ENCODE measurements around the gene AGAP5. TPM values are rescaled to one million over a fixed set of nuclear protein-coding genes. Genes with fewer than 3 reads are reported as not detected.
A peak's percentile ranks its signal among the peaks of the same experiment; 100 is the strongest.
"Not testable (repeated sequence)": the region's sequence is repeated elsewhere in the genome, so short reads cannot be mapped to it uniquely, and the experiment has no call there.

The AGAP5 gene
- 3.1 TPM for polyA plus RNA-seq (2013, experiment 1 of 2)
- 3.4 TPM for polyA plus RNA-seq (2013, experiment 2 of 2)

DNA sequence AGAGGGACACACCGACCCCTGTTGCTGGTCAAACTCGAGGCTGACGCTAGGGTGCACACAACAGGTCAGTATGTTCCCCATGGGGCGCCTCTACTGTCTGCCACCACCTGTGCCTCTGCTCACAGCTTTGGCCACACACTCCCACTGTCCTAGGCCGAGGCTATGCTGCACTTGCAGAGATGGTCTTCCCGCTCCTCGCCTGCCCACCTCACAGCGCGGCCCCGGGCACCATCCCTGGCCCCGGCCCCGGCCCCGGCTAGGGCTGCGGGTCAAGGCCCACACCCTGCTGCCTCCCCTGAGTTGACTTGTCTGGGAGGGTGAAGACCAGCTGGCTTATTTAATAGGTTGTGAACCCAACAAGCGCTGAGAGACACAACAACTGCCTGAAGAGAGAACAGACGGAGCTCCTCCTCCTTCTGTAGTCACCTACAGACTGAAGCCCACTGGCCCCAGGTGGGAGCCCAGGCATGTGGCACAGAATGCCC lies at the start of gene AGAP5:
AGAP5 (minus strand) TSS at position 435 of the 485 bp plus-strand sequence; CDS start at position 81, 354 bp downstream.
- no CpG with 5 or more reads among the region's 16 CpGs for WGBS, 2 donors (ENCODE audit: extremely low coverage in 2 of 2, insufficient read length in 2 of 2, insufficient replicate concordance in 1 of 2)
- H2BK15ac ChIP-seq (ENCODE audit: low read length); H3K4me1 ChIP-seq (ENCODE audit: control insufficient read depth in 2 of 2, insufficient read depth in 1 of 2, low read depth in 1 of 2, low read length in 2 of 2): not testable (repeated sequence)

DNA sequence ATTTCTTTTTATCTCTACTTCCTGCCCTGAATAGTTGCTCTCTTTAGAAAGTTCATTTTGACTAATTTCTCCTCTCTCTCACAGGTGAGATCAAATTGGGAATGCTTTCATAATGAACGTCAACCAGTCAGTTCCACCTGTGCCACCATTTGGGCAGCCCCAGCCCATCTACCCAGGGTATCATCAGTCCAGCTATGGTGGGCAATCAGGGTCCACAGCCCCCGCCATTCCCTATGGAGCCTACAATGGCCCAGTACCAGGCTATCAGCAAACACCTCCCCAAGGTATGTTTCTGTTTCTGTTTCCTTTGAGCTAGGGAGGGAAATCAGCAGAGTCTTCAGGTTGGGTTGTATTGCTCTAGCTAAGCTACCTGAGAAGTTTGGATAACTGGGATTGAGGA lies 48.8 kb upstream of the AGAP5 start:
- peaks cover 0 to 3% of the 10 kb centered on the region in 2 donors for H3K9me3 ChIP-seq (replicated peaks in 1 of 2; ENCODE audit: control insufficient read depth in 2 of 2, insufficient read depth in 1 of 2, low read depth in 1 of 2, low read length in 2 of 2)
- WGBS, 2 donors (ENCODE audit: extremely low coverage in 2 of 2, insufficient read length in 2 of 2, insufficient replicate concordance in 1 of 2), result no CpG with 5 or more reads among the region's 2 CpGs
- peaks cover 5 to 10% of the 10 kb centered on the region in 2 donors for H3K4me1 ChIP-seq (ENCODE audit: control insufficient read depth in 2 of 2, insufficient read depth in 1 of 2, low read depth in 1 of 2, low read length in 2 of 2)
- peaks cover 16 to 67% of the 10 kb centered on the region in 2 donors for H3K36me3 ChIP-seq (replicated peaks in 1 of 2; ENCODE audit: control insufficient read depth in 2 of 2, insufficient read depth in 2 of 2, low read length in 2 of 2)
- no peak overlapping the region for H4K8ac ChIP-seq (ENCODE audit: low read depth, low read length)
- no peak overlapping the region for H3K4ac ChIP-seq (ENCODE audit: low read length)
- H2BK120ac ChIP-seq (ENCODE audit: low read depth, low read length), result no peak overlapping the region
- H3K14ac ChIP-seq (ENCODE audit: low read length), result no peak overlapping the region
- H2BK5ac ChIP-seq (ENCODE audit: low read length), result no peak overlapping the region
- H3K79me1 ChIP-seq (ENCODE audit: low read depth, low read length), result peaks cover 3% of the 10 kb centered on the region
- H3K27me3 ChIP-seq (ENCODE audit: control insufficient read depth in 3 of 3, insufficient read depth in 3 of 3, low read depth in 1 of 3, low read length in 3 of 3), result no peaks in the 10 kb centered on the region
- H4K91ac ChIP-seq (ENCODE audit: low read depth, low read length, poor library complexity), result no peak overlapping the region
- no peak overlapping the region for H3K4me2 ChIP-seq (ENCODE audit: insufficient read depth, low read length, poor library complexity, severe bottlenecking)
- no peak for DNase-seq (ENCODE audit: low spot score)
- no peak overlapping the region for H3K23ac ChIP-seq (ENCODE audit: low read depth, low read length, poor library complexity)
- H2AK5ac ChIP-seq (ENCODE audit: low read depth, low read length), result no peak overlapping the region
- H2BK12ac ChIP-seq (ENCODE audit: low read length), result no peak overlapping the region
- no peak overlapping the region for H3K4me3 ChIP-seq (ENCODE audit: low read length in 2 of 2)
- no peak overlapping the region for H3K9ac ChIP-seq (ENCODE audit: low read depth, low read length, poor library complexity)
- H3K27ac ChIP-seq (replicated peaks; ENCODE audit: low read length), result no peak overlapping the region
- no peak overlapping the region for H2BK15ac ChIP-seq (ENCODE audit: low read length)
- H2AFZ ChIP-seq (ENCODE audit: low read length), result no peak overlapping the region
- no peak overlapping the region for H3K18ac ChIP-seq (ENCODE audit: low read length)

More for the DNA sequence above, at the start of gene AGAP5:
- not testable (repeated sequence) for H3K36me3 ChIP-seq (replicated peaks in 1 of 2; ENCODE audit: control insufficient read depth in 2 of 2, insufficient read depth in 2 of 2, low read length in 2 of 2); H3K4me3 ChIP-seq (ENCODE audit: low read length in 2 of 2); H2BK12ac ChIP-seq (ENCODE audit: low read length); H3K79me1 ChIP-seq (ENCODE audit: low read depth, low read length); H2BK5ac ChIP-seq (ENCODE audit: low read length); H4K8ac ChIP-seq (ENCODE audit: low read depth, low read length); H3K27ac ChIP-seq (replicated peaks; ENCODE audit: low read length); H2AK5ac ChIP-seq (ENCODE audit: low read depth, low read length); H2BK120ac ChIP-seq (ENCODE audit: low read depth, low read length); H3K23ac ChIP-seq (ENCODE audit: low read depth, low read length, poor library complexity); H3K27me3 ChIP-seq (ENCODE audit: control insufficient read depth in 3 of 3, insufficient read depth in 3 of 3, low read depth in 1 of 3, low read length in 3 of 3); H3K9me3 ChIP-seq (replicated peaks in 1 of 2; ENCODE audit: control insufficient read depth in 2 of 2, insufficient read depth in 1 of 2, low read depth in 1 of 2, low read length in 2 of 2); H3K18ac ChIP-seq (ENCODE audit: low read length); H2AFZ ChIP-seq (ENCODE audit: low read length); H3K4ac ChIP-seq (ENCODE audit: low read length); H3K4me2 ChIP-seq (ENCODE audit: insufficient read depth, low read length, poor library complexity, severe bottlenecking); H4K91ac ChIP-seq (ENCODE audit: low read depth, low read length, poor library complexity); H3K14ac ChIP-seq (ENCODE audit: low read length); DNase-seq (ENCODE audit: low spot score); H3K9ac ChIP-seq (ENCODE audit: low read depth, low read length, poor library complexity)

DNA sequence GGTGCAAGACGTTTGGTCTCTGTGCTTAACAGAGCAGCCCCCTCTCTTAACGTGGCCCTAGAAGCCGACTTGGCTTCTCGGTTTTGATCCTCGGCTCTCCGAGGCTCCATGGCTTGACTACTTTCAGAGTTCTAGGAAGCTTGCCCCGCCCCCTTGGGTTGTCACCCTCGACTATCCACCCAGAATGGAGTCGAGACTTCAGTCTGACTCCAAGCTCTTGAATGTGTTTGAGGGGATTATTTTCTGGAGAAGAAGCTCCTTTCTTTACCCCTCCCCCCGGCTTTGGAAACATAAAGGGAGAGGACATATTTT lies 46.7 kb upstream of the AGAP5 start:
- Histone ChIP-seq H2BK120ac (ENCODE audit: low read depth, low read length) (no peak overlapping the region), H2AK5ac (ENCODE audit: low read depth, low read length) (no peak overlapping the region), H3K9me3 (replicated peaks in 1 of 2; ENCODE audit: control insufficient read depth in 2 of 2, insufficient read depth in 1 of 2, low read depth in 1 of 2, low read length in 2 of 2) (no peaks in the 10 kb centered on the region), H3K4ac (ENCODE audit: low read length) (no peak overlapping the region), H3K14ac (ENCODE audit: low read length) (peak overlapping the region; percentile 72), H3K27me3 (ENCODE audit: control insufficient read depth in 3 of 3, insufficient read depth in 3 of 3, low read depth in 1 of 3, low read length in 3 of 3) (no peaks in the 10 kb centered on the region), H3K36me3 (replicated peaks in 1 of 2; ENCODE audit: control insufficient read depth in 2 of 2, insufficient read depth in 2 of 2, low read length in 2 of 2) (peaks cover 6 to 50% of the 10 kb centered on the region in 2 donors), H3K4me1 (ENCODE audit: control insufficient read depth in 2 of 2, insufficient read depth in 1 of 2, low read depth in 1 of 2, low read length in 2 of 2) (peaks cover 5 to 10% of the 10 kb centered on the region in 2 donors), H3K79me1 (ENCODE audit: low read depth, low read length) (peaks cover 3% of the 10 kb centered on the region), H3K27ac (replicated peaks; ENCODE audit: low read length) (peak overlapping the region; percentile 82), H3K18ac (ENCODE audit: low read length) (peak overlapping the region; percentile 56), H2BK15ac (ENCODE audit: low read length) (no peak overlapping the region), H2AFZ (ENCODE audit: low read length) (peak overlapping the region; percentile 89), H3K4me2 (ENCODE audit: insufficient read depth, low read length, poor library complexity, severe bottlenecking) (peak overlapping the region; percentile 66), H3K9ac (ENCODE audit: low read depth, low read length, poor library complexity) (peak overlapping the region; percentile 88), H3K4me3 (ENCODE audit: low read length in 2 of 2) (peak overlapping the region; percentile 68 to 97), H3K23ac (ENCODE audit: low read depth, low read length, poor library complexity) (peak overlapping the region; percentile 56), H4K8ac (ENCODE audit: low read depth, low read length) (no peak overlapping the region), H2BK5ac (ENCODE audit: low read length) (no peak overlapping the region), H2BK12ac (ENCODE audit: low read length) (no peak overlapping the region), H4K91ac (ENCODE audit: low read depth, low read length, poor library complexity) (no peak overlapping the region)
- no CpG with 5 or more reads among the region's 10 CpGs for WGBS, 2 donors (ENCODE audit: extremely low coverage in 2 of 2, insufficient read length in 2 of 2, insufficient replicate concordance in 1 of 2)
- DNase-seq (ENCODE audit: low spot score), result no peak

DNA sequence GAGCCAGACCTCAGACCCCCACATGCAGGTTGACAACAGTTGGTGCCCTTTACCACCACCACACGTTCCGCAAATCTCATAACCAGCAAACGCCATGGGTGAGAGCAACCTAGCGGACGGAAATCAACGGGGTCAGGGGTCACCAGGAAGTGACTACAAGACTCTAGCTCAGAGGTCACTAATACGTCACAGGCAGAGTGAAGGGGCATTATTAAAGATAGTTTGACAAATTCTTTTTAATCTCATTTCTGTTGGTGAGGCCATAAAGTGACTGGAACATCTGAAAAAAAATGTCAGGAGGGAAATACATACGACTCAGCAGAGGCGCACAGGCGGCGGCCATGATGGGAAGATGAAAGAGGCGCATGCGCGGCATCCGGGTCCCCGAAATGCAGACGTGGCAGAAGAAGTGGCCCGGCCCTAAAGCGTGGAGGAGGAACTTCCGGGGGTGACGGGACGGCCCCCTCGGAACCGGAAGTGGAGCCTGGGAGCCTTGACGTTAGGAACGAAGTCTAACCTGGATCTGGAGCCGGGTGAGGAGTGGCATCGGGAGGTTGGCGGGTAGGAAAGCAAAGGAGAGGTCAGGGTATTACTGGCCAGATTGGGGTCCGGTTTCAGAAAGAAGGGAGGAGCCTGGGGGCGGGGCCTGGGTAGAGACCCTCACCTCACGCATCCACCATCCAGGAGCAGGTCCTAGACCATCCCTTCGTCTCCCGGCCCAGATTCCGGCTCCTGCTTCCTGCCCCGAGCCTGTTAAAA lies 46.2 kb upstream of the AGAP5 start, which contains the start of gene SEC24C:
SEC24C (plus strand) TSS at position 468 of the 759 bp plus-strand sequence. CDS start 2,461 bp downstream, outside the sequence.
- H2BK120ac ChIP-seq (ENCODE audit: low read depth, low read length), result no peak within 1 kb of the TSS

More for the DNA sequence above, 46.2 kb upstream of the AGAP5 start, which contains the start of gene SEC24C:
- H3K79me1 ChIP-seq (ENCODE audit: low read depth, low read length), result peaks cover 3% of the 10 kb centered on the region
- peak within 1 kb of the TSS; percentile 56 for H3K18ac ChIP-seq (ENCODE audit: low read length)
- peaks cover 5 to 10% of the 10 kb centered on the region in 2 donors for H3K4me1 ChIP-seq (ENCODE audit: control insufficient read depth in 2 of 2, insufficient read depth in 1 of 2, low read depth in 1 of 2, low read length in 2 of 2)
- H3K27me3 ChIP-seq (ENCODE audit: control insufficient read depth in 3 of 3, insufficient read depth in 3 of 3, low read depth in 1 of 3, low read length in 3 of 3), result no peaks in the 10 kb centered on the region
- no peak within 1 kb of the TSS for H2BK5ac ChIP-seq (ENCODE audit: low read length)
- WGBS, 2 donors (ENCODE audit: extremely low coverage in 2 of 2, insufficient read length in 2 of 2, insufficient replicate concordance in 1 of 2), result no CpG with 5 or more reads among the region's 36 CpGs
- no peak within 1 kb of the TSS for H4K8ac ChIP-seq (ENCODE audit: low read depth, low read length)
- peak within 1 kb of the TSS; percentile 88 for H3K9ac ChIP-seq (ENCODE audit: low read depth, low read length, poor library complexity)
- H2AFZ ChIP-seq (ENCODE audit: low read length), result peak within 1 kb of the TSS; percentile 89
- H3K36me3 ChIP-seq (replicated peaks in 1 of 2; ENCODE audit: control insufficient read depth in 2 of 2, insufficient read depth in 2 of 2, low read length in 2 of 2), result peaks cover 6 to 47% of the 10 kb centered on the region in 2 donors
- H2BK15ac ChIP-seq (ENCODE audit: low read length), result no peak within 1 kb of the TSS
- DNase-seq (ENCODE audit: low spot score), result peak; percentile 92
- H3K23ac ChIP-seq (ENCODE audit: low read depth, low read length, poor library complexity), result peak within 1 kb of the TSS; percentile 56
- H3K4me2 ChIP-seq (ENCODE audit: insufficient read depth, low read length, poor library complexity, severe bottlenecking), result peak within 1 kb of the TSS; percentile 66
- peak within 1 kb of the TSS; percentile 82 for H3K27ac ChIP-seq (replicated peaks; ENCODE audit: low read length)
- no peaks in the 10 kb centered on the region for H3K9me3 ChIP-seq (replicated peaks in 1 of 2; ENCODE audit: control insufficient read depth in 2 of 2, insufficient read depth in 1 of 2, low read depth in 1 of 2, low read length in 2 of 2)
- H3K4ac ChIP-seq (ENCODE audit: low read length), result no peak within 1 kb of the TSS
- no peak within 1 kb of the TSS for H2AK5ac ChIP-seq (ENCODE audit: low read depth, low read length)
- H2BK12ac ChIP-seq (ENCODE audit: low read length), result no peak within 1 kb of the TSS
- H3K4me3 ChIP-seq (ENCODE audit: low read length in 2 of 2), result peak within 1 kb of the TSS; percentile 68 to 97
- peak within 1 kb of the TSS; percentile 72 for H3K14ac ChIP-seq (ENCODE audit: low read length)
- no peak within 1 kb of the TSS for H4K91ac ChIP-seq (ENCODE audit: low read depth, low read length, poor library complexity)

All from neuronal stem cell (in vitro differentiated cells).